Endothelial cell of umbilical vein (primary cell): Measurements from ENCODE around the gene CCDC12. TPM values are rescaled to one million over a fixed set of nuclear protein-coding genes. Genes with fewer than 3 reads are reported as not detected.

Source experiments
- BruUV-seq: library from RNA; stranded (reverse); fragments of 400-500 nt; replicated peaks from 2 replicates; lab custom pipeline; 2021; lab: Mats Ljungman, UMichigan
- CTCF ChIA-PET: fragments of 300-600, 350-600 bp; sonication (Branson Sonifier 250); formaldehyde crosslinking; loops from one replicate; lab custom pipeline; 2021; ENCODE audit warnings: antibody characterized with exemption, inconsistent platforms; lab: Charles Lee
- POLR2A ChIA-PET: fragments of 300-600, 350-600 bp; sonication (Branson Sonifier 250); formaldehyde crosslinking; loops from one replicate; lab custom pipeline; 2021; ENCODE audit warnings: antibody characterized with exemption, inconsistent platforms; lab: Charles Lee
- DNase-seq: peaks from one replicate; pipeline ENCODE4 v3.0.0-alpha.2; 2011; ENCODE audit warnings: low read depth, low spot score
- FAIRE-seq: peaks from 2 replicates; lab custom pipeline; 2011; peaks lifted over from hg19 to GRCh38; lab: Jason Lieb, UNC
- H2AFZ ChIP-seq: 2 replicates; pipeline ENCODE4 v1.6.0; 2012; ENCODE audit warnings: low read depth, low read length, control low read depth, inconsistent platforms
- H3K27ac ChIP-seq: 2 replicates; pipeline ENCODE4 v1.5.1; 2011; ENCODE audit warnings: low read depth, mild to moderate bottlenecking, control low read depth, low read length, moderate library complexity; ENCODE audit not compliant: insufficient read depth
- H3K27me3 ChIP-seq, 2 experiments: 2 replicates each; pipeline versions ENCODE4 v1.6.0 to v1.6.1; 2011; ENCODE audit warnings: low read length in 2 of 2, mixed read lengths in 1 of 2; ENCODE audit not compliant: control insufficient read depth in 2 of 2, insufficient read depth in 2 of 2
- H3K36me3 ChIP-seq, 2 experiments: 2 replicates in 1 of 2; 3 replicates in 1 of 2; pipeline ENCODE4 v1.5.1; 2011; ENCODE audit warnings: low read length in 2 of 2, mild to moderate bottlenecking in 1 of 2, moderate library complexity in 1 of 2; ENCODE audit not compliant: control insufficient read depth in 2 of 2, insufficient read depth in 2 of 2; ENCODE audit errors: extremely low read depth in 1 of 2
- H3K4me1 ChIP-seq: 3 replicates; pipeline ENCODE4 v1.5.1; 2011; ENCODE audit warnings: mild to moderate bottlenecking, low read length; ENCODE audit not compliant: control insufficient read depth, insufficient read depth; ENCODE audit errors: extremely low read depth
- H3K4me2 ChIP-seq: 2 replicates; pipeline ENCODE4 v1.6.1; 2011; ENCODE audit warnings: low read length, control low read depth, mixed read lengths; ENCODE audit not compliant: insufficient read depth
- H3K4me3 ChIP-seq, 3 experiments: fragments of 200-600 bp in 1 of 3; sonication (generic), shearing (Covaris generic) in 1 of 3; replicated peaks in 1 of 3; 2 replicates each; pipeline ENCODE4 v1.5.1; 2011 to 2016; ENCODE audit warnings: control low read depth in 3 of 3, low read length in 3 of 3, mild to moderate bottlenecking in 2 of 3, inconsistent platforms in 1 of 3, low read depth in 1 of 3, moderate library complexity in 1 of 3; ENCODE audit not compliant: insufficient read depth in 1 of 3
- H3K79me2 ChIP-seq: 2 replicates; pipeline ENCODE4 v1.6.0; 2012; ENCODE audit warnings: low read length, inconsistent platforms; ENCODE audit not compliant: control insufficient read depth, insufficient read depth
- H3K9ac ChIP-seq: replicated peaks from 2 replicates; pipeline ENCODE3; 2011; ENCODE audit warnings: low read length, control low read depth; ENCODE audit not compliant: insufficient read depth; ENCODE audit errors: extremely low read depth
- H3K9me1 ChIP-seq: replicated peaks from 3 replicates; pipeline ENCODE4 v1.6.0; 2011; ENCODE audit warnings: mild to moderate bottlenecking, low read length; ENCODE audit not compliant: control insufficient read depth, insufficient read depth; ENCODE audit errors: extremely low read depth
- H3K9me3 ChIP-seq: replicated peaks from 2 replicates; pipeline ENCODE4 v1.5.1; 2012; ENCODE audit warnings: low read length, inconsistent platforms; ENCODE audit not compliant: control insufficient read depth, insufficient read depth
- H4K20me1 ChIP-seq: replicated peaks from 2 replicates; pipeline ENCODE3; 2011; ENCODE audit warnings: mild to moderate bottlenecking, low read length; ENCODE audit not compliant: control insufficient read depth, insufficient read depth; ENCODE audit errors: extremely low read depth
- FOS ChIP-seq: IDR thresholded peaks from 2 replicates; pipeline ENCODE4 v1.6.1; 2011; ENCODE audit warnings: mild to moderate bottlenecking, low read length, moderate library complexity, borderline replicate concordance; ENCODE audit not compliant: insufficient read depth
- GATA2 ChIP-seq: IDR thresholded peaks from 2 replicates; pipeline ENCODE4 v1.7.0; 2011; ENCODE audit warnings: low read depth, mild to moderate bottlenecking, moderate library complexity, mixed read lengths, low read length; ENCODE audit not compliant: insufficient read length, insufficient read depth
- JUN ChIP-seq: IDR thresholded peaks from 2 replicates; pipeline ENCODE4 v1.6.1; 2011; ENCODE audit warnings: borderline replicate concordance, low read depth; ENCODE audit not compliant: insufficient read length, insufficient read depth
- MYC ChIP-seq: IDR thresholded peaks from one replicate; pipeline ENCODE4 v1.6.1; 2011; ENCODE audit warnings: mild to moderate bottlenecking, low read depth, low read length
- POLR2A ChIP-seq: IDR thresholded peaks from 2 replicates; pipeline ENCODE4 v1.6.1; 2012; ENCODE audit warnings: low read depth, mild to moderate bottlenecking, control low read depth, low read length
- POLR2AphosphoS5 ChIP-seq: IDR thresholded peaks from 2 replicates; pipeline ENCODE4 v1.6.1; 2012; ENCODE audit warnings: low read depth, mild to moderate bottlenecking, control low read depth, low read length, moderate library complexity; ENCODE audit not compliant: insufficient read depth
- dilution Hi-C: fragments of 300-500 bp; cut with MboI; formaldehyde crosslinking; loops from one replicate; pipeline ENCODE4 v1.15.0; 2019; ENCODE audit warnings: low sequenced_read_pairs; ENCODE audit not compliant: extremely low pct_ligation_motif_present
- intact Hi-C: fragments of 100-400 bp; cut with micrococcal nuclease; formaldehyde crosslinking; loops from one replicate; pipeline ENCODE4 v1.10.0; 2022
- polyA plus RNA-seq, 4 experiments: library from polyadenylated mRNA; depleted of rRNA in 3 of 4; stranded (reverse) in 3 of 4; unstranded in 1 of 4; fragments of >200 nt; gene quantifications; 2 replicates each; pipeline versions ENCODE4 v1.2.1 to v1.2.3, GENCODE V29; 2011 to 2012; ENCODE audit warnings: missing spikeins in 1 of 4
- total RNA-seq: library from RNA; stranded (reverse); gene quantifications from 2 replicates; pipeline ENCODE4 v1.2.3, GENCODE V29; 2021
- TF ChIP-seq, protein P1 (sequence below): IDR thresholded peaks from 2 replicates; pipeline ENCODE4 v1.6.1; 2011; ENCODE audit not compliant: insufficient read depth, insufficient read length
- TF ChIP-seq, protein P2 (sequence below), 2 donors: IDR thresholded peaks; 1 replicate in 1 of 2; 2 replicates in 1 of 2; pipeline ENCODE4 v1.5.1; 2011; ENCODE audit warnings: low read length in 2 of 2, mild to moderate bottlenecking in 2 of 2, moderate library complexity in 2 of 2, control low read depth in 1 of 2, inconsistent platforms in 1 of 2, low read depth in 1 of 2; ENCODE audit not compliant: insufficient read depth in 1 of 2; ENCODE audit errors: extremely low read depth in 1 of 2

Gene CCDC12
- total and polyA plus RNA-seq, 2 donors (not counting 3 experiments of a cell fraction or from before 2014, with no cell fraction given): 35.1 to 50.5 TPM

DNA sequence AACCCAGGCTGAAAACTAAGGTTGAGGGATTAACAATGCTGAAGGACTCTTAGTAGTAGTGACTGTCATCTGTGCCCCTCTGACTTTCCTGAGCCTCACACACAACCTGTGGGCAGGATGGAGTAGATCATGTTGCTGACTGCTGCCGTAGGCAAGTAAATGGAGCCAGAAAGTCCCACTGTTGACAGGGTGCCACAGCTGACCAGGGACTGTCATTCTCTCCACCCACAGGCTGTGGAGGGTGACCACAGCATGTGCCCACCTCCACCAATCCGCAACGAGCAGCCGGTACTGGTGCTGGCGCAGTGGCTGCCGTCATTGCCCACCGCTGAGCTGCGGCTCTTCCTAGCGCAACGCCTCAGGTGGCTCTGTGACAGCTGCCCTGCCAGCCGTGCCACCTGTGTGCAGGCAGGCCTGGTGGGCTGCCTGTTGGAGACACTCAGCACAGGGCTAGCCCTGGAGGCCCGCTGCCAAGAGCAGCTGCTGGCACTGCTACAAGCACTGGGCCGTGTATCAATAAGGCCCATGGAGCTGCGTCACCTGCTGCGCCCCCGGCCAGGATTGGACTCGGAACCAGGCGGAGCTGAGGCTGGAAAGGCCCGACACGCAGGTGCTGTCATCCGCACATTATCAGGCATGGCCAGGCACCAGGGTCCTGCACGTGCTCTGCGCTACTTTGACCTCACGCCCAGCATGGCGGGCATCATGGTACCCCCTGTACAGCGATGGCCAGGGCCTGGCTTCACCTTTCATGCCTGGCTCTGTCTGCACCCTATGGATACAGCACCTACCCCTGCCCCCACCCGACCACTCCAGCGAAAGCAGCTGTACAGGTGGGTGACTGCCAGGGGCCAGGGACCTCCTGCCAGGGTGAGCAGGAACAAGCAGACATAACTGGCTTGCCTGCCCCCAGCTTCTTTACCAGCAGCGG is 18.5 kb upstream of the CCDC12 start:
- no peak overlapping the region for H3K4me2 ChIP-seq
- intact Hi-C loops (loop anchor here (10.0 kb wide), 1 partner anchor 290 kb away; the partner anchor contains the start of gene TMIE), dilution Hi-C loops (no loop called here)
- no peaks in the 10 kb centered on the region for H3K4me1 ChIP-seq
- FAIRE-seq (no peak), DNase-seq (no peak)
- no TSS peak for BruUV-seq
- H3K36me3 ChIP-seq: peaks cover 0 to 14% of the 10 kb centered on the region in 2 experiments
- CTCF ChIA-PET: interaction anchor here (0.7 to 1.9 kb wide), 3 partner anchors 13 to 72 kb away, joined by 5 to 6 read pairs (median 6); no protein-coding TSS in a partner anchor
- no peaks in the 10 kb centered on the region for H3K9me3 ChIP-seq
- no peak overlapping the region for H3K9ac ChIP-seq
- no peak overlapping the region for H3K27ac ChIP-seq
- no peaks in the 10 kb centered on the region for H4K20me1 ChIP-seq
- no peaks in the 10 kb centered on the region for H3K27me3 ChIP-seq
- TF ChIP-seq FOS (no peak), POLR2A (no peak), MYC (no peak), POLR2AphosphoS5 (no peak), GATA2 (no peak), JUN (no peak)
- TF ChIP-seq, protein P1, sequence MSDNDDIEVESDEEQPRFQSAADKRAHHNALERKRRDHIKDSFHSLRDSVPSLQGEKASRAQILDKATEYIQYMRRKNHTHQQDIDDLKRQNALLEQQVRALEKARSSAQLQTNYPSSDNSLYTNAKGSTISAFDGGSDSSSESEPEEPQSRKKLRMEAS: no peak
- TF ChIP-seq, protein P2, sequence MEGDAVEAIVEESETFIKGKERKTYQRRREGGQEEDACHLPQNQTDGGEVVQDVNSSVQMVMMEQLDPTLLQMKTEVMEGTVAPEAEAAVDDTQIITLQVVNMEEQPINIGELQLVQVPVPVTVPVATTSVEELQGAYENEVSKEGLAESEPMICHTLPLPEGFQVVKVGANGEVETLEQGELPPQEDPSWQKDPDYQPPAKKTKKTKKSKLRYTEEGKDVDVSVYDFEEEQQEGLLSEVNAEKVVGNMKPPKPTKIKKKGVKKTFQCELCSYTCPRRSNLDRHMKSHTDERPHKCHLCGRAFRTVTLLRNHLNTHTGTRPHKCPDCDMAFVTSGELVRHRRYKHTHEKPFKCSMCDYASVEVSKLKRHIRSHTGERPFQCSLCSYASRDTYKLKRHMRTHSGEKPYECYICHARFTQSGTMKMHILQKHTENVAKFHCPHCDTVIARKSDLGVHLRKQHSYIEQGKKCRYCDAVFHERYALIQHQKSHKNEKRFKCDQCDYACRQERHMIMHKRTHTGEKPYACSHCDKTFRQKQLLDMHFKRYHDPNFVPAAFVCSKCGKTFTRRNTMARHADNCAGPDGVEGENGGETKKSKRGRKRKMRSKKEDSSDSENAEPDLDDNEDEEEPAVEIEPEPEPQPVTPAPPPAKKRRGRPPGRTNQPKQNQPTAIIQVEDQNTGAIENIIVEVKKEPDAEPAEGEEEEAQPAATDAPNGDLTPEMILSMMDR (IDR thresholded peaks at IDR 0.05; ENCODE audit: extremely low read depth in 1 of 2, insufficient read depth in 1 of 2, low read depth in 1 of 2, low read length in 2 of 2): no peak
- POLR2A ChIA-PET: no interaction called here
- no peaks in the 10 kb centered on the region for H3K79me2 ChIP-seq
- no peak overlapping the region for H2AFZ ChIP-seq
- no peaks in the 10 kb centered on the region for H3K9me1 ChIP-seq
- H3K4me3 ChIP-seq: no peak overlapping the region
